PC-3 (cell line): ENCODE results near the gene EOLA1.

ENCODE experiments used
- CTCF ChIP-seq: fragments of 300-600 bp; sonication (generic); conservative IDR thresholded peaks from 2 replicates; pipeline ENCODE4 v1.5.1; 2017; ENCODE audit warnings: antibody characterized with exemption, low read depth, mild to moderate bottlenecking, low read length
- EZH2 ChIP-seq: fragments of 300-600 bp; sonication (generic); IDR thresholded peaks from one replicate; pipeline ENCODE4 v1.6.1; 2017; ENCODE audit warnings: antibody characterized with exemption, mild to moderate bottlenecking, low read length; ENCODE audit not compliant: unreplicated experiment

- TF ChIP-seq CTCF = no peak
- no peak for TF ChIP-seq EZH2
These were observed 41.0 kb upstream of the EOLA1 start for GRCh38 chrX:149499766-149500165.
